HL-60 (cell line): Measurements from ENCODE around the gene DDX56.

Experiments
- DNase-seq, 2 experiments: peaks; one replicate each; pipeline ENCODE4 v3.0.0-alpha.2; 2010 to 2020; ENCODE audit warnings: low read depth in 1 of 2, low spot score in 1 of 2
- H3K27ac ChIP-seq: fragments of 250-450 bp; sonication (Bioruptor Pico); replicated peaks from 2 replicates; pipeline ENCODE4 v1.5.1; 2020; ENCODE audit warnings: mild to moderate bottlenecking, moderate library complexity
- H3K27me3 ChIP-seq: fragments of 250-450 bp; sonication (Bioruptor Pico); 2 replicates; pipeline ENCODE4 v1.5.1; 2021; ENCODE audit warnings: mild to moderate bottlenecking, moderate library complexity; ENCODE audit not compliant: insufficient read depth, poor library complexity, severe bottlenecking
- H3K4me3 ChIP-seq: replicated peaks from 2 replicates; pipeline ENCODE4 v1.5.1; 2011; ENCODE audit warnings: mild to moderate bottlenecking, control low read depth, low read length; ENCODE audit not compliant: insufficient read depth
- GABPA ChIP-seq: IDR thresholded peaks from 2 replicates; pipeline ENCODE4 v1.6.1; 2012; ENCODE audit warnings: low read depth
- POLR2AphosphoS5 ChIP-seq: IDR thresholded peaks from 2 replicates; pipeline ENCODE4 v1.6.1; 2012; ENCODE audit warnings: low read depth
- SPI1 ChIP-seq: IDR thresholded peaks from 2 replicates; pipeline ENCODE4 v1.6.1; 2012; ENCODE audit warnings: low read depth, mild to moderate bottlenecking, borderline replicate concordance
- TF ChIP-seq, protein P1 (sequence below): IDR thresholded peaks from 2 replicates; pipeline ENCODE4 v1.6.1; 2012; ENCODE audit warnings: low read depth; ENCODE audit not compliant: insufficient replicate concordance
- TF ChIP-seq, protein P2 (sequence below): IDR thresholded peaks from one replicate; pipeline ENCODE4 v1.5.1; 2011; ENCODE audit warnings: low read length, control low read depth, inconsistent platforms; ENCODE audit not compliant: insufficient read depth

The DDX56 gene

DNA sequence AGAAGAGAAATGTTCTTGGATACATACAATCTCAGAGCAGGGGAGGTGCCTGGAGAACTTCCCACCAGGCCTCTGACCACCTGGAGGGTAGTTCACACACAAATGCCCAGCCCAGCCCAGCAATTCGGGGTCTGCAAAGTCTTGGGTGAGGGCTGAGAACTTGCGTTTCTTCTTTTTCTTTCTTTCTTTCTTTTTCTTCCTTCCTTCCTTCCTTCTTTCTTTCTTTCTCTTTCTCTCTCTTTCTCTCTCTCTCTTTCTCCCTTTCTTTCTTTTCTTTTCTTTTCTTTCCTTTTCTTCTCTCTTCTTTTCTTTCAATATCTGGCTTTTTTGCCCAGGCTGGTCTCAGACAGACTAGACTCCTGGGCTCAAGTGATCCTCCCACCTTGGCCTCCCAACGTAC, 54.9 kb downstream of the DDX56 start:
- DNase-seq: no peak
- Histone ChIP-seq H3K27ac (no peak overlapping the region), H3K27me3 (no peaks in the 10 kb centered on the region), H3K4me3 (no peak overlapping the region)
- TF ChIP-seq GABPA (no peak), SPI1 (no peak), POLR2AphosphoS5 (no peak)
- TF ChIP-seq, protein P1, sequence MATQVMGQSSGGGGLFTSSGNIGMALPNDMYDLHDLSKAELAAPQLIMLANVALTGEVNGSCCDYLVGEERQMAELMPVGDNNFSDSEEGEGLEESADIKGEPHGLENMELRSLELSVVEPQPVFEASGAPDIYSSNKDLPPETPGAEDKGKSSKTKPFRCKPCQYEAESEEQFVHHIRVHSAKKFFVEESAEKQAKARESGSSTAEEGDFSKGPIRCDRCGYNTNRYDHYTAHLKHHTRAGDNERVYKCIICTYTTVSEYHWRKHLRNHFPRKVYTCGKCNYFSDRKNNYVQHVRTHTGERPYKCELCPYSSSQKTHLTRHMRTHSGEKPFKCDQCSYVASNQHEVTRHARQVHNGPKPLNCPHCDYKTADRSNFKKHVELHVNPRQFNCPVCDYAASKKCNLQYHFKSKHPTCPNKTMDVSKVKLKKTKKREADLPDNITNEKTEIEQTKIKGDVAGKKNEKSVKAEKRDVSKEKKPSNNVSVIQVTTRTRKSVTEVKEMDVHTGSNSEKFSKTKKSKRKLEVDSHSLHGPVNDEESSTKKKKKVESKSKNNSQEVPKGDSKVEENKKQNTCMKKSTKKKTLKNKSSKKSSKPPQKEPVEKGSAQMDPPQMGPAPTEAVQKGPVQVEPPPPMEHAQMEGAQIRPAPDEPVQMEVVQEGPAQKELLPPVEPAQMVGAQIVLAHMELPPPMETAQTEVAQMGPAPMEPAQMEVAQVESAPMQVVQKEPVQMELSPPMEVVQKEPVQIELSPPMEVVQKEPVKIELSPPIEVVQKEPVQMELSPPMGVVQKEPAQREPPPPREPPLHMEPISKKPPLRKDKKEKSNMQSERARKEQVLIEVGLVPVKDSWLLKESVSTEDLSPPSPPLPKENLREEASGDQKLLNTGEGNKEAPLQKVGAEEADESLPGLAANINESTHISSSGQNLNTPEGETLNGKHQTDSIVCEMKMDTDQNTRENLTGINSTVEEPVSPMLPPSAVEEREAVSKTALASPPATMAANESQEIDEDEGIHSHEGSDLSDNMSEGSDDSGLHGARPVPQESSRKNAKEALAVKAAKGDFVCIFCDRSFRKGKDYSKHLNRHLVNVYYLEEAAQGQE: no peak
- TF ChIP-seq, protein P2, sequence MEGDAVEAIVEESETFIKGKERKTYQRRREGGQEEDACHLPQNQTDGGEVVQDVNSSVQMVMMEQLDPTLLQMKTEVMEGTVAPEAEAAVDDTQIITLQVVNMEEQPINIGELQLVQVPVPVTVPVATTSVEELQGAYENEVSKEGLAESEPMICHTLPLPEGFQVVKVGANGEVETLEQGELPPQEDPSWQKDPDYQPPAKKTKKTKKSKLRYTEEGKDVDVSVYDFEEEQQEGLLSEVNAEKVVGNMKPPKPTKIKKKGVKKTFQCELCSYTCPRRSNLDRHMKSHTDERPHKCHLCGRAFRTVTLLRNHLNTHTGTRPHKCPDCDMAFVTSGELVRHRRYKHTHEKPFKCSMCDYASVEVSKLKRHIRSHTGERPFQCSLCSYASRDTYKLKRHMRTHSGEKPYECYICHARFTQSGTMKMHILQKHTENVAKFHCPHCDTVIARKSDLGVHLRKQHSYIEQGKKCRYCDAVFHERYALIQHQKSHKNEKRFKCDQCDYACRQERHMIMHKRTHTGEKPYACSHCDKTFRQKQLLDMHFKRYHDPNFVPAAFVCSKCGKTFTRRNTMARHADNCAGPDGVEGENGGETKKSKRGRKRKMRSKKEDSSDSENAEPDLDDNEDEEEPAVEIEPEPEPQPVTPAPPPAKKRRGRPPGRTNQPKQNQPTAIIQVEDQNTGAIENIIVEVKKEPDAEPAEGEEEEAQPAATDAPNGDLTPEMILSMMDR: no peak

DNA sequence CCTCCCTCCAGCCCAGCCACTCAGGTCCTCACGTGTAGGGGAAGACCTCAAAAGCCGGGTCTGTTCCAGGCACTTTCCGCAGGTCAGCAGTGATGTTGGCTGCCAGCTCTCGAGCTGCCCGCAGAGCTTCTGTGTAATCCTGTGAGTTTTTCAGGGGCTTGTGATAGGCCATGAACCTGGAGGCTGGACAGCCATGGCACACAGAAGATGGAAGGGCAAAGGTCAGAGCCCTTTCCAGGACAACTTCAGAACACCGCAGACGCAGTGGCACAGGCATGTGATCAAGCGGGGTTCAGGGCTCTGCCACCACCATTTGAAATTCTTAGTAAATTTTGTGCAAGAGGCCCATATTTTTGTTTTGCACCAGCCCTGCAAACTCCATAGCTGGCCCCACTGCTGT, 56.5 kb downstream of the DDX56 start:
- DNase-seq: no peak
- TF ChIP-seq, protein P2: no peak
- no peak for TF ChIP-seq SPI1
- TF ChIP-seq POLR2AphosphoS5: no peak
- TF ChIP-seq, protein P1: no peak
- no peak for TF ChIP-seq GABPA
- no peaks in the 10 kb centered on the region for H3K27me3 ChIP-seq

More for the DNA sequence above, 56.5 kb downstream of the DDX56 start:
- H3K4me3 ChIP-seq: no peak overlapping the region
- H3K27ac ChIP-seq: no peak overlapping the region
